Stomach (tissue), 4 donors: ENCODE data around the gene HPRT1.

Experiments used
- POLR2AphosphoS5 ChIP-seq, 3 donors: sonication (generic); formaldehyde crosslinking; IDR thresholded peaks; one replicate each; pipeline ENCODE4 v1.6.1; 2016; ENCODE audit warnings: antibody characterized with exemption in 3 of 3
- TF ChIP-seq, protein P1 (sequence below), 7 experiments: fragments of 450-650 bp in 4 of 7; fragments of 200-600 bp in 3 of 7; sonication (generic) in 3 of 7; IDR thresholded peaks; one replicate each; pipeline ENCODE4 v1.5.1; 2016 to 2019; ENCODE audit warnings: antibody characterized with exemption in 7 of 7, control low read depth in 2 of 7, mild to moderate bottlenecking in 1 of 7

DNA sequence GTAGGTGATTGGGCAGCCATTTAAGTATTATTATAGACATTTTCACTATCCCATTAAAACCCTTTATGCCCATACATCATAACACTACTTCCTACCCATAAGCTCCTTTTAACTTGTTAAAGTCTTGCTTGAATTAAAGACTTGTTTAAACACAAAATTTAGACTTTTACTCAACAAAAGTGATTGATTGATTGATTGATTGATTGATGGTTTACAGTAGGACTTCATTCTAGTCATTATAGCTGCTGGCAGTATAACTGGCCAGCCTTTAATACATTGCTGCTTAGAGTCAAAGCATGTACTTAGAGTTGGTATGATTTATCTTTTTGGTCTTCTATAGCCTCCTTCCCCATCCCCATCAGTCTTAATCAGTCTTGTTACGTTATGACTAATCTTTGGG is 16.3 kb downstream of the HPRT1 start:
- TF ChIP-seq, protein P1, sequence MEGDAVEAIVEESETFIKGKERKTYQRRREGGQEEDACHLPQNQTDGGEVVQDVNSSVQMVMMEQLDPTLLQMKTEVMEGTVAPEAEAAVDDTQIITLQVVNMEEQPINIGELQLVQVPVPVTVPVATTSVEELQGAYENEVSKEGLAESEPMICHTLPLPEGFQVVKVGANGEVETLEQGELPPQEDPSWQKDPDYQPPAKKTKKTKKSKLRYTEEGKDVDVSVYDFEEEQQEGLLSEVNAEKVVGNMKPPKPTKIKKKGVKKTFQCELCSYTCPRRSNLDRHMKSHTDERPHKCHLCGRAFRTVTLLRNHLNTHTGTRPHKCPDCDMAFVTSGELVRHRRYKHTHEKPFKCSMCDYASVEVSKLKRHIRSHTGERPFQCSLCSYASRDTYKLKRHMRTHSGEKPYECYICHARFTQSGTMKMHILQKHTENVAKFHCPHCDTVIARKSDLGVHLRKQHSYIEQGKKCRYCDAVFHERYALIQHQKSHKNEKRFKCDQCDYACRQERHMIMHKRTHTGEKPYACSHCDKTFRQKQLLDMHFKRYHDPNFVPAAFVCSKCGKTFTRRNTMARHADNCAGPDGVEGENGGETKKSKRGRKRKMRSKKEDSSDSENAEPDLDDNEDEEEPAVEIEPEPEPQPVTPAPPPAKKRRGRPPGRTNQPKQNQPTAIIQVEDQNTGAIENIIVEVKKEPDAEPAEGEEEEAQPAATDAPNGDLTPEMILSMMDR (IDR thresholded peaks at IDR 0.05): no peak
- no peak for TF ChIP-seq POLR2AphosphoS5 (IDR thresholded peaks at IDR 0.05)
